GM12874 (cell line): ENCODE measurements around the gene SLC22A1.

Experiments used
- CTCF ChIP-seq: IDR thresholded peaks from 2 replicates; pipeline ENCODE4 v1.5.1; 2011; ENCODE audit warnings: low read depth, mild to moderate bottlenecking, control low read depth, low read length, moderate library complexity; ENCODE audit not compliant: insufficient read depth

The SLC22A1 gene

GRCh38 chr6:160188773-160189172, 67.2 kb downstream of the SLC22A1 start:
- TF ChIP-seq CTCF = no peak

GRCh38 chr6:160190081-160190480, 68.5 kb downstream of the SLC22A1 start:
- no peak for TF ChIP-seq CTCF

- TF ChIP-seq CTCF = no peak
These were observed 69.4 kb downstream of the SLC22A1 start for GRCh38 chr6:160190973-160191372.

- no peak for TF ChIP-seq CTCF
These were observed 71.2 kb downstream of the SLC22A1 start for GRCh38 chr6:160192840-160193239.

GRCh38 chr6:160194808-160195207, 73.2 kb downstream of the SLC22A1 start:
- TF ChIP-seq CTCF = no peak

- no peak for TF ChIP-seq CTCF
These were observed 76.0 kb downstream of the SLC22A1 start for GRCh38 chr6:160197662-160198061.

- no peak for TF ChIP-seq CTCF
These were observed 77.1 kb downstream of the SLC22A1 start for GRCh38 chr6:160198606-160199211.
